HG02981 (cell line): ENCODE results near the gene PATJ.

Experiments used
- ATAC-seq: cut with Tn5 transposase; IDR thresholded peaks from one replicate; pipeline ENCODE4 v1.9.1; 2021; ENCODE audit warnings: mild to moderate bottlenecking, moderate library complexity; ENCODE audit not compliant: unreplicated experiment

The PATJ gene

GRCh38 chr1:62089570-62089969, 347.3 kb downstream of the PATJ start:
- no peak for ATAC-seq

DNA sequence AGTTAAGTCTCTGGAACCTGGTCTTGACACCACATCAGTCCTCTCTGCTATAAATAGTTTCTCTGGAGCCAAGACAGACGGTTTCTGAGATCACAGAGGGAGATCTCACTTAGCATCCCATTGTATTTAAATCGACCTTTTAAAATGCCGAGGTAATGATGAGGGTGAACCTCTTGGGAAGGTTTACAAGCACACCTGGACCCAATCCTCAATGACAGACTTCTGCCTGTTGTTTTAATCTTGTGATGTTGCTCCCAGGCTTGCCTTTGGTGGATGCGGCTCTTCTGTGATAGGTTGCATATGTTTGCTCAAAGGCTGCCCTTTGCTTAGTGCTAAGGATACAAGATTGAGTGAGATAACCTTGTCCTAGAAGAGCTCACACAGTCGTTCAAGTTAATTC, 347.7 kb downstream of the PATJ start:
- ATAC-seq: no peak

- ATAC-seq: no peak
These were observed 349.8 kb downstream of the PATJ start for GRCh38 chr1:62092110-62092509.

DNA sequence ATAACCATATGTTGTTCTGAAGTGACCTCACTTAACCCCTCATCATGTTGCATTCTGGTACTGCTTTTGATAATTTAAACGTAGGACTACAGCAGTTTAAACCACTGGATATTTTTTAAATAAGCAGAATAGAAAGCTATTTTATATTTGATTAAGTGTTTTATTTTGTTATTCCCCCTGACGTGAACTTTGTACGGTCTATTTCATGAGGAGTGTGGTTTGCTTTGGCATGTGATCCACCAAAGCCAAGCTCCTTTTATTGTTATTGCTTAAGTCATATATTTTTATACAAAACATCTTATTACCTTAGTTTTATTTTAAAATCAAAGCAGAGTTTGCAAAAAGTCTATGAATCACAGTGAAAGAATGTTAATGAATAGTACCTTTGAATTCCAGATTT, 351.0 kb downstream of the PATJ start:
- no peak for ATAC-seq

GRCh38 chr1:62097464-62097863, 355.2 kb downstream of the PATJ start:
- ATAC-seq: no peak

- ATAC-seq: no peak
These were observed 358.2 kb downstream of the PATJ start for GRCh38 chr1:62100442-62100841.

GRCh38 chr1:62103846-62104245, 361.6 kb downstream of the PATJ start:
- ATAC-seq: no peak

GRCh38 chr1:62107923-62108322, 365.6 kb downstream of the PATJ start:
- ATAC-seq: no peak

DNA sequence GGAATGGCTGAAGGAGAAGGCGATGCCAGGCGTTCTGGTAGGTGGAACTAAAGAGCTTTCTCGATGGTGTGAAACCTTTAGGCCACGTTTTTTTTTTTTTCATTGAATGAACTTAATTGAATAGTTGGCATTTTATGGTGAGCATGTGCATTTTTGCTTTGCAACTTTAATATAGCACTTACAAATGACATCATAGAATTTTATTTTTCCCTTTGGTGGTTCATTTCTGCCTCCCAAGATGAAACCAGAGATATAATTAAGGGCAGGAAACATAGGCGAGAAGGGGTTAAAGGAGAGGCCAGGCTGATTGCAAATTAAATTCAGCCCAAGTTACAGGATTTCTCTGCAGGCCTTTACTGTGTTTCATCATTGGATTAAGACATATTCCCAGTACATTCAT, 366.8 kb downstream of the PATJ start:
- ATAC-seq: no peak

DNA sequence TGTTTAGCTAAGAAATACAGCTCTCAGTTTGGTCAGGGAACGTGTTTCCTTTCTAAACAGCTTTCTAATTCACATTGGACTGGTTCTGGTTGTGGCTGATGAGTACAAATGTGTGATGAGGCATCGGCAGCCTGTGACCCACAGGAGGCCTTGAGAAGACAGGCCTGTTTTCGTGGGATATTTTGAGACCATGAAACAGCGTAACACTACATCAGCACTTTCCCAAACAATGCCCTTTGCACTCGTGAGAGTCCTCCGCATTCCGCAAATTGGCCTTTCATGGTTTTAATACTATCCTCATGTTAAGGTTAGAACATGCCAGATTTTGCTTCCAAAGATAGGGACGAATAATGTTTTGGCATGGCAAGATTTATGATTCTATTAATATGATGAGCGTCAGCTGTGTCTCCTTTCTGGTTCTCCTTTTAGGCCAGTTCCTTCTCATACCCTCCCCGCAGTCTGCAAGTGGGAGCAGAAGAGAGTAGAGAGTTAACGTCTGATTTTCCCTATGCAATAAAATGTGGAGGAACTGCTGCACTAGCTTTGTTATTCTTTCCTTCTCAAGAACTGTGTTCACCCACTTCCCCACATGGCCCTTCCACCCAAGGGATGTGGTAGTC, 368.0 kb downstream of the PATJ start:
- ATAC-seq: no peak

DNA sequence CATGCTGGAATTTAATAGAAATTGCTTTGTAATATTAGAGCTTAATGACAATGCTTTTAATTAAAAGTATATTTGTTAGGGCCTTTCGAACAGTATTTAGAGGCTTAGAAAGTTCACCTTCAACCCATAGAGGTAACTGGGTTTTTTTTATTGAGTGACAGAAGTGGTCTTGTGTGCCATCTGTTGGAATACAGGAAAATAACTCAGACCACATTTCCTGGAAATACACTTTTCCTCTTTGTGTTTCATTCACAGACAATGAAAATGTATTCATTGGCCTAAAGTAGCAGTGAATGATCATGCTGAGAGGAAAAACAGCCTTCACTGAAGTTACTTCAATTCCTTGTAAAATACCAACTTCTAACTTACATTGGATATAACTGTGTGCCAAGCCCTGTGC, 368.8 kb downstream of the PATJ start:
- no peak for ATAC-seq

DNA sequence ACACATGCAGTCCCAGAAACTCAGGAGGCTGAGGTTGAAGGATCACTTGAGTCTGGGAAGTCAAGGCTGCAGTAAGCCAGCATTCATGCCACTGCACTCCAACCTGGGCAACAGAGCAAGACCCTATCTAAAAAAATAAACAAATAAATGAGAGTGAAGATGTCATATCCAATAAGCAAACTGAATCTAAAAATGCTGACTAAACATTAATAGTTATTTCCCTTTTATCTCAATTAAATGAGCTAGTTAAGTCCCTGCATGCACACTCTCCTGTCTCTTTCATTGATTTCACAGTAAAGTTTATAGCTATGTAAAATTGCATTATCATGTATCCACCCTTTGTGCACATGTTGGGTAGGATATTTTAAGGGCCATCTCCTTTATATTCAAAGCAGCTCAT, 371.2 kb downstream of the PATJ start:
- no peak for ATAC-seq

DNA sequence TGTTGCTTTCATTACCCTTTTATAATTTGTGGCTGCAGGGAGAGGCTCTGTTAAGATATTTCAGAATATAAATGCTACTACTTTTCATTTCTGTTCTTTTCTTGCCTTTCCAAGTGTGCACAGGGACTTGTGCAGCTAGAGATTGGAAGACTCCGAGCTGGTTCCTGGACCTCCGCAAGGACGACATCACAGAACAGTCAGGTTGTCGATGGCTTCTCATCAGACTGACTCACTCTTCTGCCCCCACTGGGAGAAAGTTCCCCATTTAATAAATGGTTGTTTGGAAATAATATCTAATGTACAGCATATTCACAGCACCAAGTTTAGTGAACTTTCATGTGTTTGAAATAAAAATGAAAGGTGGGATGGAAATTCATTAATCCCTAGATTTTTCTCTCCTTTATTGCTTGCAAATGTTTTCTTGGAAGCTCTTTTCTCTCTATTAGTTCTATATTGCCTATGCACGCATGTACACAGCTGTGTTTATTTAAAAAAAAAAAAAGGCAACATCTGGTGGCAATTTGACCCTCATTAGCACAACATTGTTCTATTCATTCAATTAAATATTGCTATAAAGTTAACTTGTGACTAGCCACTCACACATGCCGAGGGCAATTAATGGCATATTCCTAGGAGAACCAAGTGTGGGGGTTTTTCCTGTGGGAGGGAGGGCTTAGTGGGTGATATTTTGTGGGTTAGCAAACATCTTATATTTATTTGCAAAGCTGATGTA, 374.9 kb downstream of the PATJ start:
- ATAC-seq: no peak

GRCh38 chr1:62126579-62127290, 384.5 kb downstream of the PATJ start:
- no peak for ATAC-seq

GRCh38 chr1:62128745-62129144, 386.5 kb downstream of the PATJ start:
- no peak for ATAC-seq

- ATAC-seq: peak; percentile 91
These were observed 388.9 kb downstream of the PATJ start for GRCh38 chr1:62131093-62131725.

DNA sequence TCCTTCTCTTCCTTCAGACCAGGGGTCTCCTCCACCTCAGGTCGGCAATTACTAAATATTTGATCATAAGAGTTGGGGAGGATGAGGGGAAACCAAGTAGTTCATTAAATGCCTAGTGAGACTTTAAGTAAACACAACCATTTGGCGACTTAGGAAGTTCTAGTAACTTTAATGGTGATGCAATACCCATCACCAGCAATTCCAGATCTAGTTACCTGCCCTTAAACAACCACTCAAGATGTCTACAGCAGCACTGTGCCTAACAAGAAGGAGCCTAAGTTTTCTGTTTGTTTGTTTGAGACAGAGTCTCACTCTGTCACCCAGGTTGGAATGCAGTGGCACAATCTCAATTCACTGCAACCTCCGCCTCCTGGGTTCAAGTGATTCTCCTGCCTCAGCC, 395.7 kb downstream of the PATJ start:
- ATAC-seq: no peak

DNA sequence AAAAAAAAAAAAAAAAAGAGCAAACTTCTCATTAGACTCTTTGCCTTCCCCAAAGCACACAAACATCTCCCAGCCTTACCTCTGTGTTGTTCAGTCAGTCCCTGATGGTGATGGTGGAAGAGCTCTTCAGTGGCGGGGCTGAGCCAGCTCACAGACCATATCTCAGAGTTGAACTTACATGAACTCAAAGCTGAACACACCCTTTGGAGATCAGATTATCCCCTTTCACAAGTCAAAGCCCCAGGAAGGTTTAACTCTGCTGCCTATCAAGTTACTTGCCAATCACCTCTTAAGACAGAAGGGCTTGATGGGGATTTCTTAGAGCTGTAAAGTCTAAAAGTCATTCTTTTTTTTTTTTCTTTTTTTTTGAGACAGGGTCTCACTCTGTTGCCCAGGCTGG, 397.1 kb downstream of the PATJ start:
- ATAC-seq: no peak

DNA sequence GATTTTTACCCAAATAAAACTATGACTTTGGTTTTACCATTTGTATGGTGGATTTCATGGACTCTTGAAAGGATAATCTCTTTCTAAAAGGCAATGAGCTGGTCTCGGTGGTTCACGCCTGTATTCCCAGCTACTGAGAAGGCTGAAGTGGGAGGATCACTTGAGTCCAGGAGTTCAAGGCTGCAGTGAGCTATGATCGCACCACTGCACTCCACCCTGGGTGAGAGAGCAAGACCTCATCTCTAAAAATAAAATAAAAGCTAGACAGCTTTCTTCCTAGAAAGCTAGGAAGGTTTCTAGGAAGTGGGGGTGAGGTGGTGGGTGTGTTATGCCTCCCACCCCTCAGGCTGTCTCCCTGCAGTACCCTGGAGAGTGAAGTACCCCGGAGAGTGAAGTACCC, 398.4 kb downstream of the PATJ start:
- ATAC-seq: no peak

DNA sequence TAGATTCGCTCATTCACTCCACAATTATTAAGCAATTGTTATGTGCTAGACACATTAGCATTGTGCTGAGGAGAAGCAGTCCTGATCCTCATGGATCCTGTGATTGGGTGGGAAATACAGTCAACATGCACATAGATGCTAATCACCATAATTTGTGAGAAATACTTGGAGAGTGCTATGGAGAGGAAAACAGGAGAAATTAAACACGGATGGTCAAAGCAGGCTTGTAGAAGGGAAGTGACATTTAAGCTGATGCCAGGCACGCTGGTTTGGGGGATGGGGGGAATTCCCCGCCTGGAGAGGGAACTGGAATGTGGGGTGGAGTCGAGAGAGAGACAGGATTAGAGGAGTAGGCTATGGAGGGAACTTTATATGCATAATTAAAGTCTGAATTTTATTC, 400.2 kb downstream of the PATJ start:
- ATAC-seq: no peak

- ATAC-seq: peak; percentile 60
These were observed 402.1 kb downstream of the PATJ start for GRCh38 chr1:62144238-62144831.
